Measurements from ENCODE around the gene EIF2B4. TPM values are rescaled to one million over a fixed set of nuclear protein-coding genes. Genes with fewer than 3 reads are reported as not detected.
A peak's percentile ranks its signal among the peaks of the same experiment; 100 is the strongest.

The EIF2B4 gene
- total RNA-seq, 1 donor from 2014 or later, result 49.6 TPM

- Mint-ChIP-seq H3K4me3 (ENCODE audit: low read depth) (no peak overlapping the region), H3K9me3 (ENCODE audit: low read depth) (no peaks in the 10 kb centered on the region), H3K27me3 (no peaks in the 10 kb centered on the region), H3K27ac (no peak overlapping the region), H3K36me3 (ENCODE audit: insufficient read depth) (peaks cover 5% of the 10 kb centered on the region), H3K4me1 (ENCODE audit: low read depth) (no peaks in the 10 kb centered on the region)
- DNase-seq (ENCODE audit: low spot score, unreplicated experiment), result no peak
- no peak for TF ChIP-seq CTCF (IDR thresholded peaks at IDR 0.05; ENCODE audit: unreplicated experiment)
Measured at GRCh38 chr2:27347641-27348040, 22.5 kb downstream of the EIF2B4 start.

- no peaks in the 10 kb centered on the region for H3K27me3 Mint-ChIP-seq
- H3K27ac Mint-ChIP-seq, result no peak overlapping the region
- no peaks in the 10 kb centered on the region for H3K9me3 Mint-ChIP-seq (ENCODE audit: low read depth)
- H3K36me3 Mint-ChIP-seq (ENCODE audit: insufficient read depth), result peaks cover 27% of the 10 kb centered on the region
- DNase-seq (ENCODE audit: low spot score, unreplicated experiment), result no peak
- no peaks in the 10 kb centered on the region for H3K4me1 Mint-ChIP-seq (ENCODE audit: low read depth)
- no peak overlapping the region for H3K4me3 Mint-ChIP-seq (ENCODE audit: low read depth)
- TF ChIP-seq CTCF (IDR thresholded peaks at IDR 0.05; ENCODE audit: unreplicated experiment), result no peak
Measured at GRCh38 chr2:27336173-27336572, 34.0 kb downstream of the EIF2B4 start.

GRCh38 chr2:27335311-27335710 lies 34.8 kb downstream of the EIF2B4 start:
- H3K4me1 Mint-ChIP-seq (ENCODE audit: low read depth), result no peaks in the 10 kb centered on the region
- no peak overlapping the region for H3K27ac Mint-ChIP-seq
- no peak for TF ChIP-seq CTCF (IDR thresholded peaks at IDR 0.05; ENCODE audit: unreplicated experiment)
- H3K36me3 Mint-ChIP-seq (ENCODE audit: insufficient read depth), result peaks cover 24% of the 10 kb centered on the region
- H3K27me3 Mint-ChIP-seq, result no peaks in the 10 kb centered on the region
- DNase-seq (ENCODE audit: low spot score, unreplicated experiment), result no peak
- no peak overlapping the region for H3K4me3 Mint-ChIP-seq (ENCODE audit: low read depth)
- H3K9me3 Mint-ChIP-seq (ENCODE audit: low read depth), result no peaks in the 10 kb centered on the region

- Mint-ChIP-seq H3K9me3 (ENCODE audit: low read depth) (no peaks in the 10 kb centered on the region), H3K27ac (peak overlapping the region; percentile 12), H3K27me3 (no peaks in the 10 kb centered on the region), H3K4me1 (ENCODE audit: low read depth) (peaks cover 11% of the 10 kb centered on the region), H3K36me3 (ENCODE audit: insufficient read depth) (peaks cover 22% of the 10 kb centered on the region), H3K4me3 (ENCODE audit: low read depth) (peak overlapping the region; percentile 40)
- DNase-seq (ENCODE audit: low spot score, unreplicated experiment), result no peak
- no peak for TF ChIP-seq CTCF (IDR thresholded peaks at IDR 0.05; ENCODE audit: unreplicated experiment)
Measured at GRCh38 chr2:27324720-27325119, 45.4 kb downstream of the EIF2B4 start.

- H3K27me3 Mint-ChIP-seq, result no peaks in the 10 kb centered on the region
- no peak for DNase-seq (ENCODE audit: low spot score, unreplicated experiment)
- peaks cover 11% of the 10 kb centered on the region for H3K4me1 Mint-ChIP-seq (ENCODE audit: low read depth)
- H3K4me3 Mint-ChIP-seq (ENCODE audit: low read depth), result peak overlapping the region; percentile 89
- peak overlapping the region; percentile 99 for H3K27ac Mint-ChIP-seq
- no peaks in the 10 kb centered on the region for H3K9me3 Mint-ChIP-seq (ENCODE audit: low read depth)
- peaks cover 18% of the 10 kb centered on the region for H3K36me3 Mint-ChIP-seq (ENCODE audit: insufficient read depth)
- no peak for TF ChIP-seq CTCF (IDR thresholded peaks at IDR 0.05; ENCODE audit: unreplicated experiment)
Measured at GRCh38 chr2:27323596-27324285, 46.4 kb downstream of the EIF2B4 start.
